Activated T-cell treated with anti-CD3 and anti-CD28 coated beads for 1 hour (primary cell): Measurements from ENCODE around the gene NAALADL2.
"Not testable (repeated sequence)": the region's sequence is repeated elsewhere in the genome, so short reads cannot be mapped to it uniquely, and the experiment has no call there.

Experiments
- DNase-seq: peaks from one replicate; pipeline ENCODE4 v3.0.0-alpha.2; 2020; ENCODE audit warnings: low read depth

The NAALADL2 gene

DNA sequence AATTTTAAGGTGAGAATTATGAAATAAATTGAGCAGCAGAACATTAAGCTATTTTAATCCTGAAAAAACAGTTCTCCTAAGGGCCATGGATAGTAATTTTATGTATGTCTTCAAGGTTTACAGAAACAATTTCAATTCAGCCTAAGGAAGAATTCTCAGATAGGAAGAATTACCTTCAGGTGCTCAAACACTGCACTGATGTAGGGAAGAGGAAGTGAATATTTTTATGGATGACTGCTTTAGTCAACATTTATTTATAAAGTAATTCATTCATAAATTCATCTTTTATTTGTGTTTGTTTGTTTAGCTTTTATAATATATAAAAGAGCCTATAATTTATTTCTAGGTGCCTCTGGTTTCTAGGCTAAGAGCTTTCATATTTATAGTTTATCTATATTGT lies 620.7 kb downstream of the NAALADL2 start:
- no peak for DNase-seq

DNA sequence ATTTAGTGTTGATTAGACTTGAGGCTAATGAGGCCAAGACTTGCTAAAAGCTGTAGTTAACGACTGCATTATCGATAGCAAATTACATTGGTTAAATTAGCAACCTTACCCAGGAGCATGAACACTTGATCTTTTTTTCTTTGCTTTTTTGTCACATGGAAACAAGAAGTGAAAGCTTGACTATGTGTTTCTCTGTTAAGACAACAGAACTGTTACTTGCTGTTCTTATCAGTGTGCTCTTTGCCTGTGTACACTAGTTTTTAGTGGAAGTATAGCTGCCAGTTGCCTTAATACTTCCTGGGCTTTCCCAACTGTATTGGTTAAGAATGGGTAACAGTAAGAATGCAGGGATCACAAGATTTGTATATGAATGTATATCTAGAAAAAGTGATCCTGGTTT lies 625.5 kb downstream of the NAALADL2 start:
- DNase-seq = no peak

DNA sequence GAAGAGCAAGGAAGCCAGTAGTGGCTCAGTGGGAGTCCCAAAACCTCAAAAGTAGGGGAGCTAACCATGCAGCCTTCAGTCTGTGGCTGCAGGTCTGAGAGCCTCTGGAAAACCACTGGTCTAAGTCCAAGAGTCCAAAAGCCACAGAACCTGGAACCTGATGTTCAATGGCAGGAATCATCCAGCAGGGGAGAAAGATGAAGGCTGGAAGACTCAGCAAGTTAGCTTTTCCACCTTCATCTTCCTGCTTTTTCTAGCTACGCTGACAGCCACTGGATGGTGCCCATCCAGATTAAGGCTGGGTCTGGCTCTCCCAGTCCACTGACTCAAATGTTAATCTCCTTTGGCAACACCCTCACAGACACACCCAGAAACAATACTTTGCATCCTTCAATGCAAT lies 626.3 kb downstream of the NAALADL2 start:
- no peak for DNase-seq

DNA sequence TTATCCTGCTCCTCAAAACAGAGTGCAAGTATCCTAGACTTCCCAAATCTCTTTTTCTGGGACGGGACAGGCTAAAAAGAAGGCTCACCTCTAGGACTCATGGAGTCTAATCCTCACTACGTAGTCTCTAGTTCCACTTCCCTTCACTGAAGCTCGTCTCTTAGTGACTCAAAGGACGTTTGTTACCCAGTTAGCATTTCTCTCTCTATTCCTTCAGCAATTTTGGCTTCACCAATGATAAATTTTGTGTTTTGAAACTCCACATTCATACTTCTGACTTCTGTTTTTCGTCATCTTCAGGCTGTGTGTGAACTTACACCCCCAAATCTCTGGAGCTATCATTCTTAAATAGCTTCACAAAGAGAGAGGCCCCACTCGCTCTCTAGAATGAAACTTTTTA lies 627.1 kb downstream of the NAALADL2 start:
- no peak for DNase-seq

DNA sequence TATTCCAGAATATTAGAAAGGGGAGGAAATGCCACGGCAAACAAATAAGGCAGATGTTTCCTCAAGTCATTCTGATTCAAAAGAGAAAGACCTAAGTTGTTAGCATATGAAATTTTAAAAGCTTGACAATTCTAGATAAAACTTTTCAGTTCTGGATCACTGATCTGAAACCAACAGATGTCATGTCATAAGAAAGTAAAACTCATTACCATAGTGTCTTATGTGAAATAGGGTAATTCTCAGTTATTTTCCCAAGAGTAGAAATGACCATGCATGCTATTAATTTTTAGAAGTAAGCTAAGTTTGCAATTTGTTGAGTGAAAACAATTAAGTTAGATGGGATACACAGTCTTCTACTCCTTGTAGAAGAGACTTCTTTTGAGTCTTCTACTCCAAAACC lies 630.3 kb downstream of the NAALADL2 start:
- no peak for DNase-seq

DNA sequence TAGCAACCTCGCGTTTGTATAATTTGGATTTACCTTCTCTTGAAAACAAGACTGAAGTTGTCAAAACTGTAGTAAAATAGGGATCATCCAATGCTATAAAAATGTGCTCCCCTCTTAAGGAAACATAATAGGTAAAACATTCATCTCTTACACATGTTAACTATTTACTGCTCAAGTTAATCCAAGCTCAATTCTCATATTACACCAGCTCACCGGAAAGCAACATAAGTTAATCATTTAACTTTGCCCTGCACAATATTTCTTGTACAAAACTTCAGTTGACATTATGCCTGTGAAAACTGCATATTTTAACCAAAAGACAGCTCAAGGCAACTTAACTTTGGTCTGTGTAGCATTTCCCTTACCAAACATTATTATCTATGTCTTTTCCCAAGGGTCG lies 634.2 kb downstream of the NAALADL2 start:
- DNase-seq = no peak

DNA sequence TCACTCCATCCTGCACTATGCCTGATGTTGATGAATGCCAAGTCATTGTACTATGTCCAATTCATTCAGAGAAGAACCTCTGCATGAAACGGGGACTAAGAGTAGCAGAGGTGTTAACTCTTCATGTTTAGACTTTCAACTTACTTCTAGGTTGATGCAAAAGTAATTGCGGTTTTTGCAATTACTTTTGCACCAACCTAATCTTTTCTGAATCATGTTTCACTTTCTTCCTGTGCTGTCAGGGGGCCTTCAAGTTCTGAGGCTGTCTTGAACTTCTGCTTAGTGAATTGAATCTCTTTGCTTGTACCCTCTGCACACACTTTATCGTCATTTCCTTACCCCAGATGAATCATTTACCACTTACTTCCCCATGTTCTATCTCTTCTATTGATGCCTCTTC lies 636.2 kb downstream of the NAALADL2 start:
- no peak for DNase-seq

DNA sequence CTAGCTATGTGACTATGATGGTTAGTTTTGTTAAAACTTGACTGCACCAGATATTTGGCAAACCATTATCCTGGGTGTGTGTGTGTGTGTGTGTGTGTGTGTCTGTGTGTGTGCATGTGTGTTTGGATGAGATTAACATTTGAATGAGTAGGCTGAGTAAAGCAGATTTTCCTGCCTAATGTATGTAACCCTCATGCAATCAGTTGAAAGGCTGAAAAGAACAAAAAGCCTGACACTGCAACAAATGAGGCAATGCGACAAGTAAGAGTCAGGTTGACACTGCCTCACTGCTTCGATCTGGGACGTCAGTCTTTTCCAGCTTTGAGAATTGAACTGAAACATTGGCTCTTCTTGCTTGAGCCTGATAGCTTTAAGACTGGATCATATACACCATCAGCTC lies 643.0 kb downstream of the NAALADL2 start:
- no peak for DNase-seq

DNA sequence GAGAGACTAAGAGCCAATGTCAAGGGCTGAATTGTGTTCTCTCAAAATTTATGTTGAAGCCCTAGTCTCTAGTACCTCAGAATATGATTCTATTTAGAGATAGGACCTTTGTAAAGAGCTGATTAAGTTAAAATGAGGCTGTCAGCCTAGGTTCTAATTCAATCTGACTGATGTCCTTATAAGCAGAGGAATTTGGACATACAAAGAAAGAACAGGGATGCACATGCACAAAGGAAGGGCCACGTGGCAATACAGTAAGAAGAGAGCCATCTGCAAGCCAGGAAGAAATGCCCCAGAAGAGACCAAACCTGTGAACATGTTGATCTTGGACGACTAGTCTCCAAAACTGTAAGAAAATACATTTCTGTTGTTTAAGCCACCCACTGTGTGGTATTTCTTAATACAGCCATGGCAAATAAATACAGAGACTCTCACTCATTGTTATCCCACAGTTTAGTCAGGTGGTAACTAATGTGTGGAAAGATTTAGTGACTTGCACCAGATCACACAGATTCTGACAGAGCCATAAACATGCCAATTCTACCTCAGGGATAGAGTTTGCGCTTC lies 652.2 kb downstream of the NAALADL2 start:
- no peak for DNase-seq

DNA sequence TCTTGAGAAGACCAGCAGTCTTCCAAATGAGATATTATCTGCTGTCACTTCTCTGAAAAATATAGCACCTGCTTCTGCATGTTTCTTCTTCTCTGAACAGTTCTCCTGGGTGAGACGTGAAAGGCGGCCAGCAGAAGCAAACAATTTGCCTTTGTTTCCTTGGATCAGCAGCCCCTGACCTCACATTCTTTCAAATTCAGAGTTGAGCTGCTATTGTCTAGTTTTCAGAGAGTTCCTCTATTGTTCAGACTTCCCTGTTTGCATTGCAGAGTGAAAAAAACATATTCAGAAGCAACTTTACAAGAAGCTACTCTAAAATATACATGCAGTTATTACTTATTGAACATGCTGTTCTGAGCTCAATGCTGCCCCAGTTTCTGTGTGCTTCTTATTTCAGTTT lies 653.6 kb downstream of the NAALADL2 start:
- no peak for DNase-seq

DNA sequence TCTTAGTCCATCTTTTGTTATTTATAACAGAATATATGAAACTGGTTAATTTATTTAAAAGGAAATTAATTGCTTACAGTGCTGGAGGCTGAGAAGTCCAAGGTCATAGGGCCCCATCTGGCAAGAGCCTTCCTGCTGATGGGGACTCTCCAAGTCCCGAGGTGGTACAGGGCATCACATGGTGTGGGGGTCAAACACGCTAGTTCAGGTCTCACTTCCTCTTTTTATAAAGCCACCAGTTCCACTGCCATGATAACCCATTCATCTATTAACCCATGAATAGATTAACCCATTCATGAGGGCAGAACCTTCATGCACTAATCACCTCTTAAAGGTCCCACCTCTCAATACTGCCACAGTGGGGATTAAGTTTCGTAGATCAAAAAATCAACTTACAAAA lies 659.3 kb downstream of the NAALADL2 start:
- no peak for DNase-seq

DNA sequence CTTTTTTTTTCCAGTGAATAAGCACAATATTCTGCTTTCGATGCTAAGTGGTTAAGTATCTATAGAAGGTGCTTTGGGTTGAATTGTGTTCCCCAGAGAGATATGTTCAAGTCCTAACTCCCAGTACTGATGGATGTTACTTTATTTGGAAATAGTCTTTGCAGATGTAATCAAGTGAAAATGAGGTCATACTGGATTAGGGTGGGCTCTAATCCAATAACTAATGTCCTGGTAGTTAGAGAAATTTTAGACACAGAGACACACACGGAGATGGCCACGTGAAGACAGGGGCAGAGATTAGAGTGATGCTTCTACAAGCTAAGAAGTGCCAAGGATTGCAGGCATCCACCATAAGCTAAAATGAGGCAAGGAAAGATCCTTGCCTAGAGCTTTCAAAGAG lies 662.3 kb downstream of the NAALADL2 start:
- no peak for DNase-seq

DNA sequence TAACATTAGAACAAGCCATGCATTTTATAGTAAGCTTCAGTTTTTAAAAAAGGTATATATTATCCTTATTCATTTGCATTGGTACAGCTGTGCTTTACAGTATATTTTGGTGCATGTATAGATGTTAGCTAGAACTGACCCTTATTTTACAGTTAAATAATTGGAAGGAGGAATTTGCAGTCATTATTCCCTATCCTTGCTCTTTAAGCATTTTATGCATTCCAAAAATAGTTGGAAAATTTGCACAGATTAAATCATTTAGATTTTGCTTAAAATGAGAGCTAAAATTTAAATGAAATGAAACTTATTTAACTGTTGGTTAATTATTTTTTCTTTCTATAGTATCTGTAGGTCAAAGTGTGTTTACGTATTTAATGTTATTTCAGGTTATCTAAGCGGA lies 667.1 kb downstream of the NAALADL2 start:
- DNase-seq = no peak

DNA sequence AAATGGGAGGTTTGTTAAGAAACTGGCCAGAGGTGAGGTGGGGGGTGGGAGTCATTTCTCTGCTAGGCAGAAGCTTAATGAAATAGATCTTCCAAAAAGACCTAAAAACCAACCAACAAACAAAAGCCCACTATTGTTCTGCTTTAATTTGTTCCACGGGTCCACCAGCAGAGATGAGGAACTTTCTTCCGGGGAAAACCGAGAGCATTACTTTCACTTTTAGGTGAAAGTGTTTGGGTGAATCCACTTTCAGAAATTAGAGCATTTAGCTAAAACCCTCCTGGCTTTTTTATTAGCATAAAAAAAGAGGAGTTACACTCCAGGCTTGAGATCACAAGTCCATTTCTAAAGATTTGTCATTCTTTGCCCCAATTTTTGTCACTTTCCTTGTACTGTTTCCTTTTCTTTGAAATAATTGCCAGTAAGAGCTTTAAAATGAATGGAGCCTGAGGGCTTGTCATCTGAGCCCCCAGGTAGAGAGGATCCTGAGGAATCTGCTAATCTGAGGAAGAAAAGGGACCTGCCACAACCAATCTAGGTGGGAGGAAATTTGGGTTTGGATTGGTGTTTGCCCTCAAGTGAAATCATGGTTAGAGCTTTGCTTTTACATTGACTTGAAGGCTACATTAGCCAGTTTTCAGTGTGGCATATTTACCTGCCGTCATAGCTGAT lies 667.6 kb downstream of the NAALADL2 start:
- DNase-seq = no peak

DNA sequence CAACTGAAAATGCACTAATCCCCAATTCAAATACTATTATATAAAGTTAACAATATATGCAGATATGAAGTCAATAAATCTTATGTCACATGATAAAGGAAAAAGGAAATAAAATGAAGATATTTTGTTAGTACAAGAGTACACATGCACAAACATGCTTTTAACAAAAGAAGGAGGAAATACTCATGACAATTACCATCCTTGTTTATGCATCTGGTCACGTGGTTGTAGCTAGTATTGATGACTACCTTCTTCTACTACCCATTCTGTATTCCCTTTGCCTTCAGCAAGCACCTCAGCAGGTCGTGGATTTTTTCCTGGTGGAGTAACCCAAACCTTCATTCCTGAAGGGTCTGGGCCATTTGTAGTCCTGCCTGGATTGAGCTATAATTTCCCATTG lies 669.6 kb downstream of the NAALADL2 start:
- not testable (repeated sequence) for DNase-seq

DNA sequence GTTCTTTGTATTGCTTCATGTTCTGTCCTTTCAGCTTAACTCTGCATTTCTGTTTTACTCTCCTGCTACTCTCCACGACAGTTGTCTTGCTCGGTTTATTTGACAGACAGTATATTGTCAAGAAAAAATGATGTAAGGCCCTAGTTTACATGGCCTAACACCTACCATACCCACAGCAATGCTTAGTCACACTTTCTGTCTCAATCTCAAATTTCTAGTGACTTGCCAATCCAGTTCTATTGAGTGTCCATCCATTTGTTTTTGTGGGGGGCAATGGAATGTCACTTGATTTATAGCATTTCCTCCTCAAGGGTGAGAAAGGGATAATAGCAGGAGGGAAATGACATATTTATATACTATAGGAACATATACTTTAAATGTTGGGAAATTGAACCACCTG lies 676.2 kb downstream of the NAALADL2 start:
- DNase-seq = no peak

DNA sequence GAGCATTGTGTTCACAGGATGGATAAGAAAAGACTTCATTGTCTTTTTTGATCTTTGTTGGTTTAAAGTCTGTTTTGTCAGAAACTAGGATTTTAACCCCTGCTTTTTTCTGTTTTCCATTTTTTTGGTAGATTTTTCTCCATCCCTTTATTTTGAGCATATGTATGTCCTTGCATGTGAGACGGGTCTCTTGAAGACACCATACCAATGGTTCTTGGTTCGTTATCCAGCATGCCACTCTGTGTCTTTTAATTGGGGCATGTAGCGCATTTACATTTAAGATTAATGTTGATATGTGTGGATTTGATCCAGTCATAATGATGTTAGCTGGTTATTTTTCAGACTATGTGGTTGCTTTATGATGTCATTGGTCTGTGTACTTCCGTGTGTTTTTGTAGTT lies 687.0 kb downstream of the NAALADL2 start:
- no peak for DNase-seq

DNA sequence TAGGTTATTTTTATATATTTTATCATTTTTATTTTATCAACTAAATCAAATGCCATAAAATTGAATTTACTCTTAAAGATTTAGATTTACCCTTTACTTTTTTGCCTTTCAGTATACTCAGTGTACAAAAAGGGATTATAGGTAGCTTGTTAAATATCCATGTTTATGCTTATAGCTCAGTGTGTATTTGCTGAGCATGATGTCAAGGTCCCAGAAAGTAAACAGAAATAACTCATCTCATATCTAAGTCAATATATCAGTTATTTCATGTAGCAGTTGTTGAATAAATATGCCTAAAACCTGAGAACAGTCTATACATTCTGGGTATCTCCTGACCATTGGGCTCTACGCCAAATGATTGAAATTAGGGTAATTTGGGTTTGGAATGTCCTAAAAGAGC lies 693.8 kb downstream of the NAALADL2 start:
- no peak for DNase-seq

DNA sequence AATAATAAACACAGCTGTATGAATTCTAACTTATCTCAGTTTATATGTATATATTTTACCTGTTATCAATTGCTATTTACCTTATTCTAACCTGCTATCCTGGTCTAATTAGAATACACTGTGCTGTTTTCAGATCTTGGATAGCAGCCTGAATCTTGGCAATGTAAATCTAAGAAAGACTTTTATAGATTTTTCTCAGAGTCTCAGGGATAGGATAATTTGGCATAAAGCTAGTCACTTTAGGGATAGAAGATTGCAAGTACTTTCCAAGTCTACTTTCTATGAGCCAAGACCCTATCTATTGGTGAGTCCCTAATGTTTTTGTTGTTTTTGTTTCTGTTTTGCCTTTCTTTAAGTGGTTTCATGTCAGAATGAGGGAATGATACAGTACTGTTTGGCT lies 695.7 kb downstream of the NAALADL2 start:
- no peak for DNase-seq

DNA sequence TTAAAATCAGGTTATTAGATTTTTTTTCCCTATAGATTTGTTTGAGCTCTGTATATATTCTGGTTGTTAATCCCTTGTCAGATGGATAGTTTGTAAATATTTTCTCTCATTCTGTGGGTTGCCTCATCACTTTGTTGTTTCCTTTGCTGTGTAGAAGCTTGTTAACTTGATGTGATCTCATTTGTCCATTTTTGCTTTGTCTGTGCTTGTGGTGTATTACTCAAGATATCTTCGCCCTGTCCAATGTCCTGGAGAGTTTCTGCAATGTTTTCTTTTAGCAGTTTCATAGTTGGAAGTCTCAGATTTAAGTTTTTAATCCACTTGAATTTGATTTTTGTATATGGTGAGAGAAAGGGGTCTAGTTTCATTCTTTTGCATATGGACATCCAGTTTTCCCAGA lies 699.1 kb downstream of the NAALADL2 start:
- no peak for DNase-seq

DNA sequence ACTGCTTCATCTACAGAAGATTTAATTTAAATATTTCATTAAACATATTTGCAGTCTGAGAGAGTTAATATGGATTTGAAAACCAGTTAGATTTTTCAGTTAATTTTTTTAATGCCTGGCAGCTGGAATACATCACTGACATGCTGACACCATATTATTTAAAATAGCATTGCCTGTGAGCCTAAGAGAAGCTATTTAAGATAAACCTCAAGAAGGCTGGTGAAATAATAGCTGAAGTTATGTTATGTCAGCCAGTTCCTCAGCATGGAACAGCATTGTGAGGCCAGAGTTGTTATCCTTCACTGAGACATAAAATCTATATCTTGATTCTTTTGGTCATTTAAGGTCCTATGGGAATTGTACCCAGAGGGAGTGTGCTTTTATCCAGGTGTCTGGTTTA lies 705.2 kb downstream of the NAALADL2 start:
- DNase-seq = no peak

DNA sequence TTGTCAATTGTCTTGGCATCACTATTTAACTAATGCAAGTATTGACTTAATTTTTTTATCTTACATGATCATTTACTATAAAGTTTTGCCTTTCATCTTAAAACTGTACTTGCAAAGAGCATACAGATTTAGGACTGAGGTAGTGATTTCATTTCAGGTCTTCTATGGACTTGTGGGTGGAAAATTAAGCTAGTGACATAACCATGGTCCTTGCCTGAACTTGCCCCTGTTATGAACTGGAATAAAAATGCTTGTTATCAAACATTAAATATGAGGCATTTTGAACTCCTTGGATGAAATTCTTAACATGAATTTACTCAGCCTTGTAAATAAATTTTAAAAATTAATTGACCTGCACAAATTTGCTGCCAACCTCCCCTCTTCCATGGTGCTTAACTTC lies 712.0 kb downstream of the NAALADL2 start:
- DNase-seq = no peak

DNA sequence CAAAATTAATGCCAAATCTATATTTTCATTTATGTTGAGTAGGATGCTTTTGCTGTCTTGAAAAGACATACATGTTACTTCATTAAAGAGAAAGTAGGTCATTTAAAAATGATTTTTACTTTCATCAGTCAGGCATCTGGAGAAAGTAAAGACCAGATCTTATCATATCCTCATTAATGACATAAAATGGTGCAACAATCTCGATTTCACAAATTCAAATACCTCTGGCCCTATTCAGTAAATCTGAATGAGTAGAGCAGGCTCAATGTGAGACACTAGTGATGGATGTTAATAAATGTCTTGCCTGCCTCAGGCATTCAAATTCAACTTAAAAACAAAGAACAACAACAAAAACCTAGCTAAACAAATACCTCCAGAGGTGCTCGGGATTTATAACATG lies 714.1 kb downstream of the NAALADL2 start:
- DNase-seq = no peak

DNA sequence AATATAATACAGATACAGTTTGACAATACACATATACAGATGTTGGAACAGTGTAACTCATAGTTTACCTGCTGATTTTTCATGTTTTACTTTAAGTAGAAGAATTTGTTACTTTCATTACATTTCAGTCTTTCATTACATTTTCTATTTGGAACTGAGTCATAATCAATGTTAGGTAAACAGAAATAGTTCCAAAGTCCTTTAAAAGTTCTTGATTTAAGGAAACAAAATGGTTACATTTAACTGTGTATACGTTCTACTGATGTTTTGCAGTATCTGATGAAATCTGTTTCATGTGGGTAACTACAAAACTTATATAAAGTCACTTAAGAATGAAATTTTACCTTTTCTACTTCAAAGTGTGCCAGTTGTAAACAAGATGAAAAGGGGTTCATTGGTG lies 721.2 kb downstream of the NAALADL2 start:
- DNase-seq = no peak

DNA sequence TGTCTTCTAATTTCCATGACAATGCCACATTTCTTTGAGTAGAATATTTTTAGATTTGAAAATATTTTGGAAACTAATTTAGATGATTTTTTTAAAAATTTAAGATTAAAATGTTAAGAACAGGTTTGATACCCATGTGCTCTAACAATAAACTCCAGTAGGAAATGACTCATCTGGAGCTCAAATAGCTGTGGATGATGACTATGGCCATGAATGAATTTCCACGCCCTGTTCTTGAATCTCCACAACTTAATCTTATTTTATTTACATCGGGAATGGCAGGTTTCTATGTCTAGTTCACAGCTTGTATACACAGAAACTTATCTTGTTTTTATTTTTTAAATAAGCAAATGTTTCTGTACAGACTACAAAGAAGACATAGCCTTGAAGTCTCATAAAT lies 726.8 kb downstream of the NAALADL2 start:
- no peak for DNase-seq
